Measurements from ENCODE around the gene RBM34. TPM values are rescaled to one million over a fixed set of nuclear protein-coding genes. Genes with fewer than 3 reads are reported as not detected.

RBM34 gene
- total RNA-seq, 3 donors from 2014 or later = 149 to 159 (median 159) TPM

Other genes with a start within 250 kb of the RBM34 start
- gene TOMM20, start 32.4 kb downstream of the RBM34 start, total RNA-seq = 100 to 1,000 TPM; 154 to 173 (median 172) TPM
- gene ARID4B, start 166.9 kb upstream of the RBM34 start, total RNA-seq = 10 to 100 TPM; 26.9 to 41.5 (median 36.4) TPM
- 10 to 100 TPM; 20.9 to 21.9 (median 21.5) TPM for gene GGPS1, start 167.3 kb upstream of the RBM34 start, total RNA-seq
- gene TBCE, start 206.2 kb upstream of the RBM34 start, total RNA-seq = 10 to 100 TPM; 20.4 to 24.7 (median 23.9) TPM